Mucosa of descending colon (tissue), 3 donors: ENCODE results near the gene ITGA11. TPM values are rescaled to one million over a fixed set of nuclear protein-coding genes. Genes with fewer than 3 reads are reported as not detected.

Source experiments
- ATAC-seq: fragments of 200-7000 bp; cut with Tn5 transposase; one replicate; pipeline ENCODE4 v1.9.1; 2020; ENCODE audit warnings: mild to moderate bottlenecking, moderate library complexity
- DNase-seq, 3 donors: peaks; one replicate each; pipeline ENCODE4 v3.0.0-alpha.2; 2020
- H3K36me3 ChIP-seq: fragments of 200-600 bp; one replicate; pipeline ENCODE4 v1.8.0; 2021; ENCODE audit warnings: low read depth, mild to moderate bottlenecking
- H3K4me1 ChIP-seq: fragments of 200-600 bp; one replicate; pipeline ENCODE4 v1.8.0; 2021; ENCODE audit warnings: low read depth, mild to moderate bottlenecking
- H3K4me3 ChIP-seq: fragments of 200-600 bp; one replicate; pipeline ENCODE4 v1.8.0; 2021; ENCODE audit warnings: mild to moderate bottlenecking
- H3K9me3 ChIP-seq: fragments of 200-600 bp; one replicate; pipeline ENCODE4 v1.8.0; 2021; ENCODE audit warnings: mild to moderate bottlenecking
- intact Hi-C, 2 donors: fragments of 100-400 bp; cut with DNase I in 1 of 2; cut with micrococcal nuclease in 1 of 2; formaldehyde crosslinking; loops; one replicate each; pipeline versions ENCODE4 v1.11.0 to v1.11.1; 2022; cut with DNase I, micrococcal nuclease
- total RNA-seq, 3 donors: library from RNA; stranded (reverse); fragmentation: NEBNext Ultra II Directional in 2 of 3; extraction: Animal tissue kit (Norgen Biotek cat#: 25700) in 2 of 3; gene quantifications; one replicate each; pipeline versions ENCODE4 v1.2.1 to v1.2.4, GENCODE V29; 2021 to 2023
- TF ChIP-seq, protein P1 (sequence below): fragments of 200-600 bp; IDR thresholded peaks from one replicate; pipeline ENCODE4 v1.8.0; 2022; ENCODE audit warnings: antibody characterized with exemption, mild to moderate bottlenecking
- donor health status: DM: no; HTN: no; CAD: no; lungs with moderate emphysema.
- donor health status: DM: no; HTN: no; CAD: no.
- donor health status: DM: no; HTN: yes; CAD: no.

ITGA11 gene
- total RNA-seq, 3 donors from 2014 or later, result 1.8 to 2.4 (median 2.1) TPM

DNA sequence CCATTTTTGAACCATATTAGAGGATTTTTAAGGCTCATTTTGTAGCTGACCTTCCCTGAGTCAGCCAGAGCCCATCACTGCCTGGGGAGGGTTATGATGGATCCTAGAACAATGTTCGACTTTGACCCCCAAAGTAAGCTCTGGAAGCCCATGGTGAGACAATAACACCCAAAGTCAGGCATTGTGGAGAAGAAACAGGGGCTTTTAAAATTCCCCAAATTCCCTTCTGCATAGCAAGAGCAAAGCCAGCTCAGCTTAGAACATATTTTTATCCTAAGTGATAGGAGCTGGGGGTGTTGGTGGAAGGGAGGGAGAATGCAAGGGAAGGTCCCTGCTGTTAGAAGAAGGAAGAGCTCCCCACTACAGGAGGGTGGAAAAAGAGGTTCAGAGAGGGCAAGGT lies 4.0 kb downstream of the ITGA11 start:
- Histone ChIP-seq H3K4me3 (no peak overlapping the region), H3K9me3 (no peaks in the 10 kb centered on the region), H3K4me1 (peaks cover 4% of the 10 kb centered on the region), H3K36me3 (no peaks in the 10 kb centered on the region)
- DNase-seq (no peak), ATAC-seq (no peak)
- TF ChIP-seq, protein P1, sequence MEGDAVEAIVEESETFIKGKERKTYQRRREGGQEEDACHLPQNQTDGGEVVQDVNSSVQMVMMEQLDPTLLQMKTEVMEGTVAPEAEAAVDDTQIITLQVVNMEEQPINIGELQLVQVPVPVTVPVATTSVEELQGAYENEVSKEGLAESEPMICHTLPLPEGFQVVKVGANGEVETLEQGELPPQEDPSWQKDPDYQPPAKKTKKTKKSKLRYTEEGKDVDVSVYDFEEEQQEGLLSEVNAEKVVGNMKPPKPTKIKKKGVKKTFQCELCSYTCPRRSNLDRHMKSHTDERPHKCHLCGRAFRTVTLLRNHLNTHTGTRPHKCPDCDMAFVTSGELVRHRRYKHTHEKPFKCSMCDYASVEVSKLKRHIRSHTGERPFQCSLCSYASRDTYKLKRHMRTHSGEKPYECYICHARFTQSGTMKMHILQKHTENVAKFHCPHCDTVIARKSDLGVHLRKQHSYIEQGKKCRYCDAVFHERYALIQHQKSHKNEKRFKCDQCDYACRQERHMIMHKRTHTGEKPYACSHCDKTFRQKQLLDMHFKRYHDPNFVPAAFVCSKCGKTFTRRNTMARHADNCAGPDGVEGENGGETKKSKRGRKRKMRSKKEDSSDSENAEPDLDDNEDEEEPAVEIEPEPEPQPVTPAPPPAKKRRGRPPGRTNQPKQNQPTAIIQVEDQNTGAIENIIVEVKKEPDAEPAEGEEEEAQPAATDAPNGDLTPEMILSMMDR, result no peak
- intact Hi-C loops, result no loop called here

DNA sequence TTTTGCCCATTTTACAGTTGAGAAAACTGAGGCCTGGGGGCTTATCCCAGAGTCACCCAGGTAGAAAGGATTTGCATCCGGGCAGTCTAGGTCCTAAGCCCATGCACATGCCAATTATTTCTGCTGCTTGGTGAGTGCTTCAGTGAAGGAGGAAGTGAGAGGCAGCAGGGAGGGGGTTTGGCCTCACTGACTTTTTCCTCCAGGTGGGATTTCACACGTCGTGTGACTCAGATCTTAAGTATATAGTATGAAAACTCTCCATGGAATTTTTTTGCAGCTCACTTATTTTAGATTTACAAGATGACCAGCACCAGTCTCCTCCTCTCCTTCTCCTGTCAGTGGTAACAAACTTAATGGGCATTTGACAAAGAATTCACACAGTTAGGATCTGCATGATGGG lies 4.6 kb downstream of the ITGA11 start:
- ATAC-seq, result no peak
- H3K9me3 ChIP-seq, result no peaks in the 10 kb centered on the region
- H3K4me3 ChIP-seq, result no peak overlapping the region
- H3K36me3 ChIP-seq, result no peaks in the 10 kb centered on the region
- TF ChIP-seq, protein P1, result no peak
- H3K4me1 ChIP-seq, result peaks cover 4% of the 10 kb centered on the region
- no peak for DNase-seq
- intact Hi-C loops, result no loop called here

DNA sequence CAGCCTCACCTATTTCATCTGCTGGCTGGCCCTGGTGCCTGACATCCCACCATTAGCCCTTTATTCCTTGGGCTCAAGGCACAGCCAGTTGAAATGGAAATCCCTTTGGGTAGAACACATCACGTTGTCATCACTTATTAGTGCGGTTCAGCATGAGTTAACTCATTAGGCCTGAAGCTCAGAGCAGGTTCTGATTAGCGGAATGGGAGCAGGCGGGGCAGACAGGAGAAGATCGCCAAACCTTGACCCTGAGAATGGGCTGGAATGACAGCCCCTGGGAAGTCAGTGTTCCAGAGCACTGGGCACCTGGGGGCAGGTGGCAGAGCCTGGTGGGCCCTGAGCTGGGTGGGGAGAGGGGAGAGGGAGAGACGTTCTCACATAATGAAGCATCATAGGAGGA lies 5.8 kb downstream of the ITGA11 start:
- no peak for DNase-seq
- no peak overlapping the region for H3K4me3 ChIP-seq

DNA sequence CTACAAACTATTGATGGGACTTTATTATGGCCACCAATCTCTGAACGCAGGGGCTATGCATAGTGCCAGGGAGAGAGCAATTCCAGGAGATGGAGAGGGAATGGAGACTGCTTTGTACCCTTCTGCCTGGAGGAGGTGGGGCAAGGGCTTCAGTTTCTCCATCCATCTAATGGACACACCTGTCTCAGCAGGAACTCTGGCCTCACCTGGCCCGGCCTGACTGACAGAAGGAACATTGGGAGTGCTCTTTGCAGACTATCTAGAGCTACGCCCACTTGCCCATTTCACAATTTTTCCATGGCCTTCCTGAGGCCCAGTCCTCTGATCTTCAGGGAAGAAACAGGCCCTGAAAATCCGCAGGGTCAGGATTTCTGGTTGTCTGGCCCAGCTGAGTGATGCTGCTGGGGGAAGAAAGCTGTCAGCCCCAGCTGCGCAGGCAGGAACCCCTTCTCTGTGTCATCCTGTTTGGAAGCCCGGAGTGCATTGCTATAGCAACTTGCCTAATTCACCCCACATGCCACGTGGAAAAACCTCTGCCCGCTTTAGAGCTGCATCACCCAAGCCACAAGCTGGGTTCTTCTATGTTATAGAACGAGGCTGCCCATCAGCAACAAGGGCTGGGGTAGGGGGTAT lies 6.4 kb downstream of the ITGA11 start:
- intact Hi-C loops, result no loop called here
- Histone ChIP-seq H3K4me3 (no peak overlapping the region), H3K9me3 (no peaks in the 10 kb centered on the region), H3K4me1 (no peaks in the 10 kb centered on the region), H3K36me3 (no peaks in the 10 kb centered on the region)
- DNase-seq (no peak), ATAC-seq (no peak)
- TF ChIP-seq, protein P1, result no peak

More for the DNA sequence above, 5.8 kb downstream of the ITGA11 start:
- Histone ChIP-seq H3K9me3 (no peaks in the 10 kb centered on the region), H3K4me1 (no peaks in the 10 kb centered on the region), H3K36me3 (no peaks in the 10 kb centered on the region)
- intact Hi-C loops, result no loop called here
- no peak for ATAC-seq
- TF ChIP-seq, protein P1, result no peak

DNA sequence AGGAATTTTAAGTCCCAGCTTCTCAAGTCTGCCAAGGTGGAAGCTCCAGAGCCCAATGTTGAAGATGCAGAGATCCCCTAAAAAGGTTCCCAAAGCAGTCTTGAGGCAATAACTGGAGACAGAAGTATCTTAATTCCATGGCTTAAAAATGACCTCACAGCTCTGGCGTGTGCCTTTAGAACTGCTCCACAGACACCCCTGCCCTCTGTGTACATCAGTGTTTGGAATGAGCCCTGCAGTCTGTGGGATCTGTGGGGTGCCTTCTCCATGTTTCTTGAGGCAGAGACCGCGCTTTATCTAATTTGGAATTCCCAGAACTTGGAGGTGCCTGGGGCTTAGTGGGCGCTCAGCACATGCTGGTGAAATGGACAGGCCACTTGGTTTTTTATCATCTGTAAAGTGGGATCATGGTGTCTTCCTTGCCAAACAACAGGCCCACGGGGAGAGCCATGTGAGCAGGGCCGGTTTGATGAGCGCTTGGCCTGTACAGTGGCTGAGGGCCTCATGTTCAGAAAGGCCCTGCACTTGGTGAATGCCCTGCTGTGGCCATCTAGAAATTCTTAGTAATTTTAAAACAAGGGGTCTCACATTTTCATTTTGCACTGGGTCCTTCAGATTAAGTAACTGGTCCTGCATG lies 7.1 kb downstream of the ITGA11 start:
- ATAC-seq, result no peak
- DNase-seq, result no peak
- H3K4me1 ChIP-seq, result no peaks in the 10 kb centered on the region
- TF ChIP-seq, protein P1, result no peak
- no peak overlapping the region for H3K4me3 ChIP-seq
- H3K9me3 ChIP-seq, result no peaks in the 10 kb centered on the region
- H3K36me3 ChIP-seq, result no peaks in the 10 kb centered on the region
- intact Hi-C loops, result no loop called here
